HepG2 (cell line): ENCODE measurements around the gene DAAM2. TPM values are rescaled to one million over a fixed set of nuclear protein-coding genes. Genes with fewer than 3 reads are reported as not detected.

ENCODE experiments used
- ATAC-seq: fragments of 200-7000 bp; cut with Tn5 transposase; 3 replicates; pipeline ENCODE4 v1.9.1; 2020; ENCODE audit warnings: mild to moderate bottlenecking, moderate library complexity
- BruUV-seq: library from RNA; stranded (reverse); fragments of 400-500 nt; replicated peaks from 2 replicates; lab custom pipeline; 2021; lab: Mats Ljungman, UMichigan
- CTCF ChIA-PET: fragments of 300-600 bp; formaldehyde crosslinking; extraction: SDS; loops from one replicate; lab custom pipeline; 2021; ENCODE audit warnings: low total read pairs, inconsistent platforms, low intra/inter-chr PET ratio; lab: Yijun Ruan, JAX
- POLR2A ChIA-PET: fragments of 350-600 bp; sonication (Branson Sonifier 250); formaldehyde crosslinking; loops from one replicate; lab custom pipeline; 2020; ENCODE audit warnings: antibody characterized with exemption, inconsistent platforms; lab: Yijun Ruan, JAX
- DNase-seq: peaks from one replicate; pipeline ENCODE4 v3.0.0-alpha.2; 2015; ENCODE audit warnings: low spot score
- FAIRE-seq: peaks from 3 replicates; lab custom pipeline; 2011; peaks lifted over from hg19 to GRCh38; lab: Jason Lieb, UNC
- H2AFZ ChIP-seq: one replicate; pipeline ENCODE4 v1.6.1; 2011; ENCODE audit warnings: low read length, inconsistent platforms
- H3K27ac ChIP-seq: fragments of 300-600 bp; 3 replicates; pipeline ENCODE4 v1.8.0; 2011; ENCODE audit warnings: mixed run types, mild to moderate bottlenecking, mixed read lengths, low read length, inconsistent platforms; ENCODE audit not compliant: insufficient read depth; ENCODE audit errors: extremely low read length
- H3K27me3 ChIP-seq, 2 experiments: fragments of 200-600 bp in 1 of 2; 2 replicates in 1 of 2; 3 replicates in 1 of 2; pipeline versions ENCODE4 v1.6.0 to v1.8.0; 2011; ENCODE audit warnings: low read length in 2 of 2, mild to moderate bottlenecking in 2 of 2, moderate library complexity in 2 of 2, inconsistent platforms in 1 of 2; ENCODE audit not compliant: insufficient read depth in 2 of 2, control insufficient read depth in 1 of 2
- H3K36me3 ChIP-seq, 2 experiments: fragments of 200-600 bp in 1 of 2; replicated peaks in 1 of 2; 2 replicates in 1 of 2; 3 replicates in 1 of 2; pipeline versions ENCODE4 v1.5.1 to v1.8.0; 2011; ENCODE audit warnings: low read length in 2 of 2, inconsistent platforms in 1 of 2; ENCODE audit not compliant: insufficient read depth in 2 of 2, control insufficient read depth in 1 of 2
- H3K4me1 ChIP-seq: 2 replicates; pipeline ENCODE4 v1.5.1; 2012; ENCODE audit warnings: low read length, inconsistent platforms; ENCODE audit not compliant: insufficient read depth
- H3K4me2 ChIP-seq: 2 replicates; pipeline ENCODE4 v1.6.0; 2011; ENCODE audit warnings: low read depth, low read length, inconsistent platforms
- H3K4me3 ChIP-seq, 3 experiments: fragments of 200-600 bp in 1 of 3; sonication (generic), shearing (Covaris generic) in 1 of 3; replicated peaks in 1 of 3; 2 replicates each; pipeline ENCODE4 v1.5.1; 2011 to 2016; ENCODE audit warnings: low read length in 3 of 3, inconsistent platforms in 2 of 3, low read depth in 2 of 3, mild to moderate bottlenecking in 2 of 3, control low read depth in 1 of 3, mixed read lengths in 1 of 3; ENCODE audit not compliant: insufficient read depth in 1 of 3
- H3K79me2 ChIP-seq: one replicate; pipeline ENCODE4 v1.6.1; 2011; ENCODE audit warnings: low read length, inconsistent platforms; ENCODE audit not compliant: insufficient read depth
- H3K9ac ChIP-seq: 2 replicates; pipeline ENCODE4 v1.6.0; 2011; ENCODE audit warnings: mild to moderate bottlenecking, low read depth, low read length, inconsistent platforms; ENCODE audit not compliant: insufficient read depth
- H3K9me3 ChIP-seq: 2 replicates; pipeline ENCODE4 v1.5.1; 2012; ENCODE audit warnings: mild to moderate bottlenecking, low read length
- H4K20me1 ChIP-seq: 2 replicates; pipeline ENCODE4 v1.6.0; 2011; ENCODE audit warnings: inconsistent platforms, mild to moderate bottlenecking, low read length, moderate library complexity; ENCODE audit not compliant: insufficient read depth
- BCLAF1 ChIP-seq: fragments of 450-650 bp; IDR thresholded peaks from 2 replicates; pipeline ENCODE4 v1.6.1; 2017; ENCODE audit warnings: mild to moderate bottlenecking
- ETV6 ChIP-seq: sonication (generic); formaldehyde crosslinking; conservative IDR thresholded peaks from 2 replicates; pipeline ENCODE4 v1.4.0; 2020; ENCODE audit warnings: missing genetic modification reagents
- GTF2F1 ChIP-seq: fragments of 150-350 bp; IDR thresholded peaks from 2 replicates; pipeline ENCODE4 v1.6.1; 2014; ENCODE audit warnings: low read length
- HOMEZ ChIP-seq: IDR thresholded peaks from 2 replicates; pipeline ENCODE4 v1.6.1; 2016; ENCODE audit warnings: low read depth
- KLF6 ChIP-seq: IDR thresholded peaks from 2 replicates; pipeline ENCODE4 v1.8.0; 2016; ENCODE audit warnings: missing biosample characterization, missing genetic modification reagents
- MBNL3 ChIP-seq: fragments of 250-450 bp; sonication (Bioruptor Pico); conservative IDR thresholded peaks from 2 replicates; pipeline ENCODE4 v1.8.0; 2022; ENCODE audit warnings: mild to moderate bottlenecking, inconsistent platforms
- MED1 ChIP-seq: sonication (generic); formaldehyde crosslinking; IDR thresholded peaks from 2 replicates; pipeline ENCODE4 v1.4.0; 2020; ENCODE audit warnings: missing genetic modification reagents
- MEIS1 ChIP-seq: sonication (generic); formaldehyde crosslinking; IDR thresholded peaks from 2 replicates; pipeline ENCODE4 v1.9.0; 2021; ENCODE audit warnings: mild to moderate bottlenecking, missing genetic modification reagents, moderate library complexity, borderline replicate concordance
- NCOA2 ChIP-seq: sonication (generic); formaldehyde crosslinking; IDR thresholded peaks from 2 replicates; pipeline ENCODE4 v1.8.0; 2022; ENCODE audit warnings: inconsistent platforms
- NCOR1 ChIP-seq: fragments of 200-600 bp; sonication (generic); IDR thresholded peaks from 2 replicates; pipeline ENCODE4 v1.7.0; 2017; ENCODE audit warnings: antibody characterized with exemption, low read length, borderline replicate concordance
- NFE2L2 ChIP-seq: fragments of 150-350 bp; IDR thresholded peaks from 2 replicates; pipeline ENCODE4 v1.6.1; 2014; ENCODE audit warnings: low read length
- PRDM15 ChIP-seq: sonication (generic); formaldehyde crosslinking; IDR thresholded peaks from 2 replicates; pipeline ENCODE4 v1.4.0; 2020; ENCODE audit warnings: missing genetic modification reagents
- TARDBP ChIP-seq: sonication (generic); formaldehyde crosslinking; IDR thresholded peaks from 2 replicates; pipeline ENCODE4 v1.8.0; 2022; ENCODE audit warnings: mild to moderate bottlenecking, missing genetic modification reagents
- TSC22D2 ChIP-seq: sonication (generic); formaldehyde crosslinking; IDR thresholded peaks from 2 replicates; pipeline ENCODE4 v1.5.1; 2020; ENCODE audit warnings: missing genetic modification reagents, mild to moderate bottlenecking, borderline replicate concordance
- ZIK1 ChIP-seq: sonication (generic); formaldehyde crosslinking; IDR thresholded peaks from 2 replicates; pipeline ENCODE4 v1.5.0; 2020; ENCODE audit warnings: mild to moderate bottlenecking, low read depth, missing genetic modification reagents, borderline replicate concordance
- ZNF431 ChIP-seq: sonication (generic); formaldehyde crosslinking; IDR thresholded peaks from 2 replicates; pipeline ENCODE4 v1.9.0; 2022; ENCODE audit warnings: missing genetic modification reagents, low read depth, mild to moderate bottlenecking, borderline replicate concordance
- ZNF557 ChIP-seq: sonication (generic); formaldehyde crosslinking; IDR thresholded peaks from 2 replicates; pipeline ENCODE4 v1.4.0; 2020; ENCODE audit warnings: missing genetic modification reagents
- ZNF614 ChIP-seq: IDR thresholded peaks from 2 replicates; pipeline ENCODE4 v1.6.1; 2018; ENCODE audit warnings: missing biosample characterization, missing genetic modification reagents, inconsistent platforms, borderline replicate concordance
- ZNF616 ChIP-seq: sonication (generic); formaldehyde crosslinking; IDR thresholded peaks from 2 replicates; pipeline ENCODE4 v1.5.0; 2020; ENCODE audit warnings: low read depth, mild to moderate bottlenecking, missing genetic modification reagents
- WGBS: methylation state at CpG from one replicate; pipeline ENCODE4 v1.1.6; 2017; ENCODE audit warnings: low lambda C conversion rate; 5-methylcytosine and 5-hydroxymethylcytosine counted together
- in situ Hi-C: cut with HindIII; loops from 2 replicates; pipeline ENCODE4 v1.10.0; 2017; ENCODE audit warnings: low pct_unique_long_range_greater_than_20kb; ENCODE audit not compliant: extremely low pct_ligation_motif_present
- intact Hi-C: fragments of 100-400 bp; cut with micrococcal nuclease; formaldehyde crosslinking; loops from one replicate; pipeline ENCODE4 v1.10.0; 2022; ENCODE audit not compliant: unreplicated experiment
- polyA plus RNA-seq, 8 experiments: library from polyadenylated mRNA; depleted of rRNA in 3 of 8; stranded (reverse) in 7 of 8; unstranded in 1 of 8; fragments of >200 nt; fragmentation: Illumina TruSeq in 4 of 8; extraction: Trizol in 4 of 8; gene quantifications; 2 replicates each; pipeline versions ENCODE4 v1.2.1 to v1.2.3, GENCODE V29; 2011 to 2016; ENCODE audit warnings: low read depth in 4 of 8, missing spikeins in 1 of 8, mixed read lengths in 1 of 8; ENCODE audit not compliant: insufficient read depth in 1 of 8
- total RNA-seq, 5 experiments: library from RNA; depleted of rRNA; stranded (reverse); fragments of >200 nt; fragmentation: Illumina TruSeq; extraction: Trizol; gene quantifications; 2 replicates each; pipeline ENCODE4 v1.2.3, GENCODE V29; 2016; ENCODE audit warnings: low read depth in 1 of 5

The DAAM2 gene
- total and polyA plus RNA-seq, 2 of the 13 experiments (the other 11 are each of a cell fraction or from before 2014, with no cell fraction given): 0.01 TPM; not detected in 1

- CTCF ChIA-PET: no interaction called here
- TF ChIP-seq ZNF557 (CRISPR knock-in tag): no peak
- TF ChIP-seq MEIS1 (CRISPR knock-in tag): no peak
- no peak for TF ChIP-seq TSC22D2 (CRISPR knock-in tag)
- no peak for TF ChIP-seq BCLAF1
- no peak for TF ChIP-seq TARDBP
- TF ChIP-seq HOMEZ (CRISPR knock-in tag): no peak
- no peak for TF ChIP-seq MED1 (CRISPR knock-in tag)
- TF ChIP-seq KLF6 (CRISPR knock-in tag): no peak
- TF ChIP-seq ZNF616 (CRISPR knock-in tag): no peak
- TF ChIP-seq NCOA2 (CRISPR knock-in tag): no peak
- TF ChIP-seq PRDM15 (CRISPR knock-in tag): no peak
- TF ChIP-seq NFE2L2: no peak
- no peak for TF ChIP-seq GTF2F1
- no peak for TF ChIP-seq MBNL3
- no peak for TF ChIP-seq ZIK1 (CRISPR knock-in tag)
- no peak for TF ChIP-seq ZNF614 (CRISPR knock-in tag)
- TF ChIP-seq NCOR1: no peak
- no peak for TF ChIP-seq ZNF431
- no peak for TF ChIP-seq ETV6
- no peak overlapping the region for H3K4me3 ChIP-seq
- POLR2A ChIA-PET: interaction anchor here (2.3 kb wide), 1 partner anchor 11 kb away, joined by 7 read pairs; the partner anchor contains the start of gene MOCS1
- intact Hi-C loops (no loop called here), in situ Hi-C loops (no loop called here)
- ATAC-seq: no peak
- peaks cover 7 to 10% of the 10 kb centered on the region in 2 experiments; a peak in 3 of 5 replicates for H3K36me3 ChIP-seq
- H4K20me1 ChIP-seq: no peaks in the 10 kb centered on the region
- no peaks in the 10 kb centered on the region for H3K27me3 ChIP-seq
- H3K4me2 ChIP-seq: no peak overlapping the region
- H3K27ac ChIP-seq: no peak overlapping the region
- WGBS: 82% methylated on average over 6 of the region's 6 CpGs
- no peak for DNase-seq
- H3K79me2 ChIP-seq: no peaks in the 10 kb centered on the region
- H3K9me3 ChIP-seq: no peaks in the 10 kb centered on the region
- no peak overlapping the region for H2AFZ ChIP-seq
- no peak for FAIRE-seq
- BruUV-seq: no TSS peak
- H3K4me1 ChIP-seq: no peaks in the 10 kb centered on the region
- no peak overlapping the region for H3K9ac ChIP-seq
Measured at GRCh38 chr6:39923861-39924260, 131.7 kb downstream of the DAAM2 start.
